Melanocyte of skin (primary cell): ENCODE results near the gene PRODH. TPM values are rescaled to one million over a fixed set of nuclear protein-coding genes. Genes with fewer than 3 reads are reported as not detected.

ENCODE experiments used
- total RNA-seq, 2 donors: library from RNA; depleted of rRNA; stranded (reverse); fragments of >200 nt; gene quantifications; 2 replicates each; pipeline ENCODE4 v1.2.3, GENCODE V29; 2012

The PRODH gene
- total RNA-seq: 1 to 10 TPM in 1 of 2 donors, under 1 TPM in 1; 0.33 to 3.1 TPM

DNA sequence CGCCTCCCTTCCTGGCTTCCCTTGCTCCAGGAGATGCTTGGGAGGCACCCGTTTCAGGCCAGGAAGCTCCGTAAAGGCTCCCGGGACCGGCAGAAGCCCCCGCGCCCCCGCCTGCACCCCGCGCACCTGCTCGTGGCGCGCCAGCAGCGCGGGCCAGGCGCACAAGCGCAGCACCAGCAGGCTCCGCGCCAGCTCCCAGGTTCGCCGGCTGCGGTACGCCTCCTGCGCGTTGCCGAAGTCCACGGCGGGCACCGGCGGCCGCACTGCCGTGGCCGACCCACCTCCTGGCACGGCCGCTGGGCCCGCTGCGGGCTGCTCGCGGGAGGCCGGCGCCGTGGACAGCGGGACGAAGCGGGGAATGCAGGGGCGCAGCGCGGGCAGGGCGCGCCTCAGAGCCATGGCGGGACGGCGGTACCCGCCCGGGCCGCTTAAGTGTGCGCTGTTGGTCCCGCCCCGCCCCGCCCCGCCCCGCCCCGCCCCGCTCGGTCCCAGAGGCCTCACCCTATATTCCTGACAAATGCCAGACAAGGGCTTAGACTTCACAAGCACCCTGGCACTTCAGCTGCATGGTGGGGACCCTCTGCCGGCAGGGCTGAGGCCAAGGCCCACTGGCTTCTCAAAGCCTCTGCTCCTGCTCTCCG is at the start of gene PRODH:
Gene PRODH (minus strand): TSS at position 405 of the 641 bp plus-strand sequence. CDS start 6 bp downstream, at position 399.

GRCh38 chr22:18905540-18906409 is 30.3 kb downstream of the PRODH start, which contains the start of gene DGCR6:
Gene DGCR6, plus strand, starts transcription at chr22:18906320. Its CDS starts 55 bp downstream, at chr22:18906375.

Other genes with a start within 250 kb of the PRODH start
- 1 to 10 TPM; 1.7 TPM for gene DGCR6, start 30.0 kb downstream of the PRODH start, total RNA-seq
- gene DGCR2, start 186.1 kb upstream of the PRODH start, total RNA-seq: 10 to 100 TPM; 43.0 to 43.3 TPM
- gene TSSK2, start 195.0 kb upstream of the PRODH start, total RNA-seq: not detected
- 10 to 100 TPM; 15.1 to 16.0 TPM for gene ESS2, start 208.4 kb upstream of the PRODH start, total RNA-seq
- not detected for gene GSC2, start 214.0 kb upstream of the PRODH start, total RNA-seq
- 10 to 100 TPM; 76.1 to 85.6 TPM for gene SLC25A1, start 242.4 kb upstream of the PRODH start, total RNA-seq